Lung (tissue), 12 donors: ENCODE data around the gene FAM149B1. TPM values are rescaled to one million over a fixed set of nuclear protein-coding genes. Genes with fewer than 3 reads are reported as not detected.

ENCODE experiments used
- ATAC-seq: fragments of 200-7000 bp; cut with Tn5 transposase; one replicate; pipeline ENCODE4 v1.9.1; 2020; ENCODE audit warnings: moderate number of reproducible peaks; ENCODE audit not compliant: insufficient read depth, low FRiP score
- DNase-seq, 3 donors: peaks; one replicate each; pipeline ENCODE4 v3.0.0-alpha.2; 2013 to 2017
- H3K27ac ChIP-seq, 2 donors: one replicate each; pipeline ENCODE4 v1.5.1; 2013; ENCODE audit warnings: mild to moderate bottlenecking in 2 of 2, moderate library complexity in 2 of 2, control low read depth in 1 of 2, inconsistent platforms in 1 of 2, low read depth in 1 of 2, low read length in 1 of 2
- H3K27me3 ChIP-seq, 3 donors: one replicate each; pipeline ENCODE4 v1.5.1; 2013; ENCODE audit warnings: low read length in 2 of 3; ENCODE audit not compliant: control insufficient read depth in 3 of 3, insufficient read depth in 3 of 3
- H3K36me3 ChIP-seq, 4 donors: one replicate each; pipeline ENCODE4 v1.5.1; 2013; ENCODE audit warnings: low read length in 4 of 4, mild to moderate bottlenecking in 1 of 4, moderate library complexity in 1 of 4; ENCODE audit not compliant: control insufficient read depth in 4 of 4, insufficient read depth in 4 of 4
- H3K4me1 ChIP-seq, 5 donors: one replicate each; pipeline ENCODE4 v1.5.1; 2013; ENCODE audit warnings: low read length in 5 of 5, mild to moderate bottlenecking in 2 of 5, moderate library complexity in 1 of 5; ENCODE audit not compliant: control insufficient read depth in 5 of 5, insufficient read depth in 5 of 5
- H3K4me3 ChIP-seq: one replicate; pipeline ENCODE4 v1.5.1; 2013; ENCODE audit warnings: mild to moderate bottlenecking, control low read depth, moderate library complexity
- H3K9ac ChIP-seq, 2 donors: one replicate each; pipeline ENCODE4 v1.5.1; 2013; ENCODE audit warnings: low read length in 2 of 2, control low read depth in 1 of 2; ENCODE audit not compliant: insufficient read depth in 1 of 2
- H3K9me3 ChIP-seq, 4 donors: one replicate each; pipeline ENCODE4 v1.5.1; 2013; ENCODE audit warnings: low read length in 3 of 4, mild to moderate bottlenecking in 1 of 4, moderate library complexity in 1 of 4; ENCODE audit not compliant: control insufficient read depth in 4 of 4, insufficient read depth in 3 of 4
- CTCF ChIP-seq: IDR thresholded peaks from 2 replicates; pipeline ENCODE4 v1.5.1; 2012; ENCODE audit warnings: mild to moderate bottlenecking; ENCODE audit errors: control extremely low read depth, extremely low read depth
- WGBS, 2 donors: extraction: QIAGEN DNeasy Blood & Tissue Kit; methylation state at CpG; one replicate each; pipeline ENCODE4 v1.1.7; 2013; 5-methylcytosine and 5-hydroxymethylcytosine counted together
- polyA plus RNA-seq, 2 donors: library from polyadenylated mRNA; stranded (reverse); fragments of 200-250 nt; gene quantifications; one replicate each; pipeline ENCODE4 v1.2.1, GENCODE V29; 2013
- total RNA-seq, 2 donors: library from RNA; depleted of rRNA in 1 of 2; stranded (reverse); fragments of >200 nt in 1 of 2; gene quantifications; one replicate each; pipeline ENCODE4 v1.2.1, GENCODE V29; 2014 to 2021
- donor health status: control.
- donor health status: control.
- donor health status: Bipolar disorder and iron deficiency.
- donor health status: healthy.
- donor health status: DM: yes; HTN: yes; CAD: no.

Gene FAM149B1
- total and polyA plus RNA-seq, 4 donors: 10.7 to 35.9 (median 18.0) TPM

GRCh38 chr10:73174148-73174925 lies 6.4 kb downstream of the FAM149B1 start:
- H3K36me3 ChIP-seq: peaks cover 2 to 25% (median 4%) of the 10 kb centered on the region in 4 donors
- H3K9me3 ChIP-seq: no peaks in the 10 kb centered on the region
- H3K4me3 ChIP-seq: no peak overlapping the region
- H3K27me3 ChIP-seq: no peaks in the 10 kb centered on the region
- 97 to 100% methylated on average over 1 of the region's 1 CpG for WGBS, 2 donors
- no peak for TF ChIP-seq CTCF
- DNase-seq (no peak), ATAC-seq (no peak)
- H3K9ac ChIP-seq: no peak overlapping the region
- H3K4me1 ChIP-seq: no peaks in the 10 kb centered on the region
- H3K27ac ChIP-seq: no peak overlapping the region

- ATAC-seq: no peak
- TF ChIP-seq CTCF: no peak
- Histone ChIP-seq H3K9me3 (peaks cover 0 to 3% (median 0%) of the 10 kb centered on the region in 4 donors), H3K27ac (no peak overlapping the region), H3K36me3 (peaks cover 7 to 17% (median 12%) of the 10 kb centered on the region in 4 donors), H3K4me3 (no peak overlapping the region), H3K4me1 (no peaks in the 10 kb centered on the region), H3K9ac (no peak overlapping the region), H3K27me3 (no peaks in the 10 kb centered on the region)
- WGBS, 2 donors: 91 to 99% methylated on average over 2 of the region's 2 CpGs
- no peak for DNase-seq
Observed at GRCh38 chr10:73182568-73182967, 14.6 kb downstream of the FAM149B1 start.

- H3K9me3 ChIP-seq: peaks cover 0 to 3% (median 0%) of the 10 kb centered on the region in 4 donors
- no peak for DNase-seq
- 94 to 97% methylated on average over 3 of the region's 3 CpGs for WGBS, 2 donors
Observed at GRCh38 chr10:73183667-73184281, 15.9 kb downstream of the FAM149B1 start.

More at GRCh38 chr10:73183667-73184281, 15.9 kb downstream of the FAM149B1 start:
- ATAC-seq: no peak
- TF ChIP-seq CTCF: no peak
- H3K27me3 ChIP-seq: no peaks in the 10 kb centered on the region
- H3K4me3 ChIP-seq: no peak overlapping the region
- H3K36me3 ChIP-seq: peaks cover 7 to 13% (median 12%) of the 10 kb centered on the region in 4 donors
- H3K9ac ChIP-seq: no peak overlapping the region
- no peaks in the 10 kb centered on the region for H3K4me1 ChIP-seq
- H3K27ac ChIP-seq: no peak overlapping the region
